Astrocyte (in vitro differentiated cells and primary cell): ENCODE data around the gene AGRN. TPM values are rescaled to one million over a fixed set of nuclear protein-coding genes. Genes with fewer than 3 reads are reported as not detected.

ENCODE experiments used
- DNase-seq: peaks from one replicate; pipeline ENCODE4 v3.0.0-alpha.2; 2010; ENCODE audit warnings: low read depth
- FAIRE-seq: peaks from 2 replicates; lab custom pipeline; 2011; peaks lifted over from hg19 to GRCh38; lab: Jason Lieb, UNC
- H2AFZ ChIP-seq: 2 replicates; pipeline ENCODE4 v1.6.0; 2012; ENCODE audit warnings: low read depth, low read length, inconsistent platforms
- H3K27ac ChIP-seq: 2 replicates; pipeline ENCODE4 v1.5.1; 2011; ENCODE audit warnings: low read depth, low read length, inconsistent platforms
- H3K27me3 ChIP-seq: 2 replicates; pipeline ENCODE4 v1.6.0; 2011; ENCODE audit warnings: low read length, inconsistent platforms; ENCODE audit not compliant: insufficient read depth
- H3K36me3 ChIP-seq: 2 replicates; pipeline ENCODE4 v1.5.1; 2011; ENCODE audit warnings: low read length, inconsistent platforms; ENCODE audit not compliant: insufficient read depth
- H3K4me1 ChIP-seq: 2 replicates; pipeline ENCODE4 v1.5.1; 2011; ENCODE audit warnings: low read length, inconsistent platforms; ENCODE audit not compliant: insufficient read depth
- H3K4me2 ChIP-seq: 2 replicates; pipeline ENCODE4 v1.6.0; 2012; ENCODE audit warnings: low read length, inconsistent platforms
- H3K4me3 ChIP-seq: 2 replicates; pipeline ENCODE4 v1.5.1; 2011; ENCODE audit warnings: low read depth, mild to moderate bottlenecking, low read length, inconsistent platforms; ENCODE audit not compliant: insufficient read depth
- H3K79me2 ChIP-seq: 2 replicates; pipeline ENCODE4 v1.6.0; 2012; ENCODE audit warnings: mild to moderate bottlenecking, low read length, inconsistent platforms; ENCODE audit not compliant: insufficient read depth
- H3K9ac ChIP-seq: 2 replicates; pipeline ENCODE4 v1.6.0; 2012; ENCODE audit warnings: mild to moderate bottlenecking, low read length, inconsistent platforms
- H3K9me3 ChIP-seq: 2 replicates; pipeline ENCODE4 v1.5.1; 2012; ENCODE audit warnings: low read depth, mild to moderate bottlenecking, low read length, inconsistent platforms; ENCODE audit not compliant: insufficient read depth
- H4K20me1 ChIP-seq: 2 replicates; pipeline ENCODE4 v1.6.0; 2012; ENCODE audit warnings: low read length, inconsistent platforms; ENCODE audit not compliant: insufficient read depth
- H3K27ac Mint-ChIP-seq: one replicate; pipeline ENCODE4 v1.8.0; 2021; ENCODE audit warnings: mild to moderate bottlenecking, mixed read lengths; ENCODE audit not compliant: unreplicated experiment
- H3K27me3 Mint-ChIP-seq: one replicate; pipeline ENCODE4 v1.8.0; 2021; ENCODE audit warnings: low read depth, mixed read lengths; ENCODE audit not compliant: unreplicated experiment
- H3K36me3 Mint-ChIP-seq: one replicate; pipeline ENCODE4 v1.8.0; 2021; ENCODE audit warnings: low read depth, mixed read lengths; ENCODE audit not compliant: unreplicated experiment
- H3K4me1 Mint-ChIP-seq: one replicate; pipeline ENCODE4 v1.8.0; 2021; ENCODE audit warnings: low read depth, mixed read lengths; ENCODE audit not compliant: unreplicated experiment
- H3K4me3 Mint-ChIP-seq: one replicate; pipeline ENCODE4 v1.8.0; 2021; ENCODE audit warnings: mild to moderate bottlenecking, moderate library complexity, mixed read lengths; ENCODE audit not compliant: unreplicated experiment
- H3K9me3 Mint-ChIP-seq: one replicate; pipeline ENCODE4 v1.8.0; 2021; ENCODE audit warnings: mild to moderate bottlenecking, mixed read lengths; ENCODE audit not compliant: unreplicated experiment
- CTCF ChIP-seq: IDR thresholded peaks from 2 replicates; pipeline ENCODE4 v1.5.1; 2011; ENCODE audit warnings: low read depth, mild to moderate bottlenecking, inconsistent platforms, low read length, moderate library complexity; ENCODE audit not compliant: insufficient read depth
- EZH2 ChIP-seq: IDR thresholded peaks from 2 replicates; pipeline ENCODE4 v1.6.1; 2012; ENCODE audit warnings: mild to moderate bottlenecking, low read length, inconsistent platforms; ENCODE audit not compliant: insufficient read depth
- total RNA-seq: library from RNA; stranded (reverse); gene quantifications from 2 replicates; pipeline ENCODE4 v1.2.1, GENCODE V29; 2021

The AGRN gene
- total RNA-seq, 1 donor from 2014 or later, result 589 TPM

- H3K27me3 ChIP-seq, result no peaks in the 10 kb centered on the region
Observed at GRCh38 chr1:1082776-1083415, 63.0 kb downstream of the AGRN start.

DNA sequence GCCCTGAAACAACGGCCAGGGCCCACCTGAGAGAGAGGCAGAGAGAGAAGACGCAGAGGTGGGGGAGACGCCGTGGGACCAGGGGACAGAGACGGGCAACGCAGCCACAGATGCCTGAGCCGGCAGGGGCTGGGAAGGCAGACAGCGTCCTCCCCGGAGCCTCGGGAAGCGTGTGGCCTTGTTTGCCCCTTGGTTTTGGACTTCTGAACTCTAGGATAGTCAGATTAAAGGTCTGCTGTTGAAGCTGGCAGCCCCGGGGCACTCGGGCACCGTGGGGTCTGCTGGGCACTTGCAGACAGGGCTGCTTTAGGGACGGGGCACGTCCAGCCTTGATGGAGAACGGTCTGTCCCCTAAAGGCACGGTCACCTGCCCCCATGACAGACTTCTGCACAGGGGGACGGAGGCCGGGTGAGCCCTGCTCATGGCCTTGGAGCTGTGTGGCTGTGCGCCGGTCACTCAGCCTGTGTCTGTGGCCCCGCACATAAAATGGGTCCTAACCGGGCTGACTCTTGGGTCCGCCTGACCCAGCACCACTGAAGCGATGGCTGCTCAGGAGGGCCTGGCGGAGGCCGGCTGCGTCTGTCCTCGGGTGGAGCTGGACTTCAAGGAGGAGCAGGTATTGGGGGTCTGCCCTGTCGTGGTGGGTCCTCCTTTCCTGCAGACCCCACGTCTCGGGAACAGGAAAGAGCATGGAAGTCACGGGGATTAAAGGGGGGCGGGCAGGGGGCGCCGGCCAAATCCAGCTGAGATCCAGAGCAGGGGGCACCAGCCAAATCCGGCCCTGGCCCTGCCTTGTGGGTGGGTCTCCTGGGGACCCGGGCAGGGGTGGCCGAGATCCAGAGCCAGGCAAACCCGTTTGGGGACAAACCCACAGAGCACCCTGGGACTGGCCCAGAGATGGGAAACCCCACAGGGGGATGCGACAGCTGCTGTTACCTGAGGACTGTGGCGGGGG lies 63.8 kb downstream of the AGRN start:
- peak overlapping the region; percentile 34 for H3K27ac Mint-ChIP-seq
- no peak overlapping the region for H3K27ac ChIP-seq
- H3K4me2 ChIP-seq, result no peak overlapping the region
- H3K27me3 Mint-ChIP-seq, result peaks cover 2% of the 10 kb centered on the region
- no peaks in the 10 kb centered on the region for H3K27me3 ChIP-seq
- H3K36me3 ChIP-seq, result no peaks in the 10 kb centered on the region
- H3K79me2 ChIP-seq, result no peaks in the 10 kb centered on the region
- H3K9ac ChIP-seq, result no peak overlapping the region
- H4K20me1 ChIP-seq, result no peaks in the 10 kb centered on the region
- no peak overlapping the region for H3K4me3 ChIP-seq
- H3K4me1 Mint-ChIP-seq, result no peaks in the 10 kb centered on the region
- no peak overlapping the region for H2AFZ ChIP-seq
- no peak overlapping the region for H3K4me3 Mint-ChIP-seq
- FAIRE-seq (no peak), DNase-seq (no peak)
- H3K9me3 ChIP-seq, result no peaks in the 10 kb centered on the region
- no peaks in the 10 kb centered on the region for H3K9me3 Mint-ChIP-seq
- H3K36me3 Mint-ChIP-seq, result peaks cover 4% of the 10 kb centered on the region
- peaks cover 12% of the 10 kb centered on the region for H3K4me1 ChIP-seq
- TF ChIP-seq CTCF (no peak), EZH2 (no peak)

More at GRCh38 chr1:1082776-1083415, 63.0 kb downstream of the AGRN start:
- Histone ChIP-seq H3K79me2 (no peaks in the 10 kb centered on the region), H2AFZ (no peak overlapping the region), H3K27ac (no peak overlapping the region), H4K20me1 (no peaks in the 10 kb centered on the region), H3K36me3 (no peaks in the 10 kb centered on the region), H3K9me3 (no peaks in the 10 kb centered on the region), H3K4me3 (no peak overlapping the region), H3K9ac (no peak overlapping the region), H3K4me1 (peaks cover 12% of the 10 kb centered on the region), H3K4me2 (no peak overlapping the region)
- no peak for FAIRE-seq
- H3K4me3 Mint-ChIP-seq, result no peak overlapping the region
- H3K27ac Mint-ChIP-seq, result no peak overlapping the region
- DNase-seq, result no peak
- no peak for TF ChIP-seq CTCF
- TF ChIP-seq EZH2, result no peak
- H3K9me3 Mint-ChIP-seq, result no peaks in the 10 kb centered on the region
- peaks cover 2% of the 10 kb centered on the region for H3K27me3 Mint-ChIP-seq
- no peaks in the 10 kb centered on the region for H3K4me1 Mint-ChIP-seq
- H3K36me3 Mint-ChIP-seq, result peaks cover 4% of the 10 kb centered on the region
